IMR-90 (cell line): Measurements from ENCODE around the gene WDFY1. TPM values are rescaled to one million over a fixed set of nuclear protein-coding genes. Genes with fewer than 3 reads are reported as not detected.

ENCODE experiments used
- ATAC-seq: fragments of 200-7000 bp; cut with Tn5 transposase; 2 replicates; pipeline ENCODE4 v1.9.1; 2020; ENCODE audit warnings: low read depth, mild to moderate bottlenecking, moderate library complexity
- BruUV-seq: library from RNA; stranded (reverse); fragments of 400-500 nt; replicated peaks from 2 replicates; lab custom pipeline; 2021; lab: Mats Ljungman, UMichigan
- CTCF ChIA-PET: fragments of 300-600 bp; formaldehyde crosslinking; extraction: SDS; loops from one replicate; lab custom pipeline; 2021; ENCODE audit warnings: antibody characterized with exemption; lab: Yijun Ruan, JAX
- POLR2A ChIA-PET: fragments of 300-600 bp; sonication (Branson Sonifier 250); formaldehyde crosslinking; loops from one replicate; lab custom pipeline; 2022; ENCODE audit warnings: antibody characterized with exemption; ENCODE audit not compliant: unreplicated experiment; lab: Charles Lee
- DNase-seq: peaks from one replicate; pipeline ENCODE4 v3.0.0; 2013
- H2AFZ ChIP-seq: replicated peaks from 2 replicates; pipeline ENCODE3; 2013; ENCODE audit warnings: low read length, mild to moderate bottlenecking; ENCODE audit not compliant: poor library complexity
- H2AK5ac ChIP-seq: 2 replicates; pipeline ENCODE4 v1.6.1; 2013; ENCODE audit warnings: low read depth, low read length, inconsistent platforms
- H2AK9ac ChIP-seq: replicated peaks from 2 replicates; pipeline ENCODE3; 2013; ENCODE audit warnings: mild to moderate bottlenecking, low read depth, low read length, moderate library complexity; ENCODE audit not compliant: poor library complexity
- H2BK120ac ChIP-seq: 2 replicates; pipeline ENCODE4 v1.6.1; 2013; ENCODE audit warnings: low read depth, low read length, inconsistent platforms
- H2BK15ac ChIP-seq: 3 replicates; pipeline ENCODE4 v1.6.1; 2013; ENCODE audit warnings: low read depth, low read length, inconsistent platforms
- H2BK20ac ChIP-seq: 2 replicates; pipeline ENCODE4 v1.6.1; 2013; ENCODE audit warnings: low read depth, mild to moderate bottlenecking, inconsistent platforms, low read length, moderate library complexity
- H2BK5ac ChIP-seq: 2 replicates; pipeline ENCODE4 v1.6.1; 2013; ENCODE audit warnings: mild to moderate bottlenecking, low read depth, low read length, inconsistent platforms; ENCODE audit not compliant: poor library complexity, severe bottlenecking
- H3K14ac ChIP-seq: replicated peaks from 2 replicates; pipeline ENCODE4 v1.6.1; 2013; ENCODE audit warnings: low read depth, low read length, inconsistent platforms
- H3K18ac ChIP-seq: 2 replicates; pipeline ENCODE4 v1.6.1; 2013; ENCODE audit warnings: low read depth, low read length, control low read depth
- H3K23ac ChIP-seq: 2 replicates; pipeline ENCODE4 v1.6.1; 2013; ENCODE audit warnings: low read depth, low read length, inconsistent platforms
- H3K27ac ChIP-seq: 2 replicates; pipeline ENCODE4 v1.5.1; 2013; ENCODE audit warnings: mild to moderate bottlenecking, control low read depth, low read length; ENCODE audit not compliant: insufficient read depth
- H3K27me3 ChIP-seq: 2 replicates; pipeline ENCODE4 v1.6.1; 2013; ENCODE audit warnings: low read length; ENCODE audit not compliant: control insufficient read depth, insufficient read depth
- H3K36me3 ChIP-seq: 2 replicates; pipeline ENCODE4 v1.6.1; 2013; ENCODE audit warnings: low read length, mixed read lengths; ENCODE audit not compliant: control insufficient read depth, insufficient read depth
- H3K4ac ChIP-seq: 2 replicates; pipeline ENCODE4 v1.6.1; 2013; ENCODE audit warnings: low read depth, low read length, inconsistent platforms
- H3K4me1 ChIP-seq: 2 replicates; pipeline ENCODE4 v1.6.1; 2013; ENCODE audit warnings: low read length, mixed read lengths; ENCODE audit not compliant: control insufficient read depth, insufficient read depth
- H3K4me2 ChIP-seq: 2 replicates; pipeline ENCODE4 v1.6.1; 2013; ENCODE audit warnings: low read depth, mild to moderate bottlenecking, control low read depth, low read length, moderate library complexity
- H3K4me3 ChIP-seq: 2 replicates; pipeline ENCODE4 v1.5.1; 2013; ENCODE audit warnings: low read depth, mild to moderate bottlenecking, control low read depth, low read length, moderate library complexity; ENCODE audit not compliant: insufficient read depth
- H3K56ac ChIP-seq: 2 replicates; pipeline ENCODE4 v1.6.1; 2013; ENCODE audit warnings: low read length, inconsistent platforms; ENCODE audit not compliant: insufficient read depth; ENCODE audit errors: extremely low read depth
- H3K79me1 ChIP-seq, 2 experiments: 2 replicates each; pipeline ENCODE4 v1.6.1; 2013; ENCODE audit warnings: low read length in 2 of 2, inconsistent platforms in 1 of 2, low read depth in 1 of 2
- H3K9ac ChIP-seq: 2 replicates; pipeline ENCODE4 v1.6.1; 2013; ENCODE audit warnings: low read depth, low read length, control low read depth
- H3K9me1 ChIP-seq: 2 replicates; pipeline ENCODE4 v1.6.1; 2013; ENCODE audit warnings: low read length, inconsistent platforms; ENCODE audit not compliant: insufficient read depth
- H3K9me3 ChIP-seq: 2 replicates; pipeline ENCODE4 v1.6.1; 2013; ENCODE audit warnings: low read length; ENCODE audit not compliant: control insufficient read depth, insufficient read depth
- H4K20me1 ChIP-seq: 2 replicates; pipeline ENCODE4 v1.6.1; 2013; ENCODE audit warnings: low read length, inconsistent platforms; ENCODE audit not compliant: insufficient read depth
- H4K5ac ChIP-seq: 2 replicates; pipeline ENCODE4 v1.6.1; 2013; ENCODE audit warnings: mild to moderate bottlenecking, low read depth, low read length, control low read depth
- H4K8ac ChIP-seq, 2 experiments: 2 replicates each; pipeline ENCODE4 v1.6.1; 2013; ENCODE audit warnings: low read depth in 2 of 2, low read length in 2 of 2, control low read depth in 1 of 2, inconsistent platforms in 1 of 2
- H4K91ac ChIP-seq: 2 replicates; pipeline ENCODE4 v1.6.1; 2013; ENCODE audit warnings: low read depth, low read length, inconsistent platforms; ENCODE audit not compliant: insufficient read depth
- CEBPB ChIP-seq: IDR thresholded peaks from 2 replicates; pipeline ENCODE4 v1.6.1; 2012; ENCODE audit warnings: low read depth, low read length, improper control_type of control experiment
- FOS ChIP-seq: fragments of 150-350 bp; IDR thresholded peaks from 2 replicates; pipeline ENCODE4 v1.6.1; 2016; ENCODE audit warnings: low read depth, low read length
- MAZ ChIP-seq: IDR thresholded peaks from 2 replicates; pipeline ENCODE4 v1.6.1; 2012; ENCODE audit warnings: low read depth, mild to moderate bottlenecking, low read length, improper control_type of control experiment, moderate library complexity, borderline replicate concordance
- POLR2A ChIP-seq: IDR thresholded peaks from 2 replicates; pipeline ENCODE4 v1.6.1; 2012; ENCODE audit warnings: mild to moderate bottlenecking, low read depth, low read length
- SMC3 ChIP-seq: fragments of 150-350 bp; IDR thresholded peaks from 2 replicates; pipeline ENCODE4 v1.6.1; 2016; ENCODE audit warnings: low read depth, mild to moderate bottlenecking, antibody characterized with exemption, low read length, moderate library complexity
- WGBS, 2 experiments: methylation state at CpG; one replicate each; pipeline versions ENCODE4 v1.1.5 to v1.1.7; 2013; ENCODE audit warnings: missing lambda C conversion rate in 2 of 2; ENCODE audit not compliant: insufficient read length in 1 of 2; ENCODE audit errors: extremely low coverage in 2 of 2; 5-methylcytosine and 5-hydroxymethylcytosine counted together
- dilution Hi-C: fragments of 300-500 bp; cut with HindIII; formaldehyde crosslinking; loops from one replicate; pipeline ENCODE4 v1.14.3; 2018; ENCODE audit warnings: low sequenced_read_pairs; ENCODE audit not compliant: unreplicated experiment
- in situ Hi-C: fragments of 300-500 bp; cut with MboI; formaldehyde crosslinking; loops from 3 replicates; pipeline ENCODE4 v1.14.3; 2019; ENCODE audit warnings: low sequenced_read_pairs, inconsistent platforms, mixed read lengths
- intact Hi-C: fragments of 100-400 bp; cut with micrococcal nuclease; formaldehyde crosslinking; loops from 2 replicates; pipeline ENCODE4 v1.10.0; 2022
- polyA plus RNA-seq, 3 experiments: library from polyadenylated mRNA; depleted of rRNA; stranded (reverse); fragments of >200 nt; gene quantifications; 2 replicates each; pipeline ENCODE4 v1.2.3, GENCODE V29; 2012; ENCODE audit warnings: low replicate concordance in 1 of 3
- total RNA-seq: library from RNA; depleted of rRNA; stranded (reverse); fragments of >200 nt; gene quantifications from 2 replicates; pipeline ENCODE4 v1.2.3, GENCODE V29; 2012

The WDFY1 gene
- total and polyA plus RNA-seq, 2 of the 4 experiments (the other 2 are of a cell fraction): 35.6 to 93.6 TPM

DNA sequence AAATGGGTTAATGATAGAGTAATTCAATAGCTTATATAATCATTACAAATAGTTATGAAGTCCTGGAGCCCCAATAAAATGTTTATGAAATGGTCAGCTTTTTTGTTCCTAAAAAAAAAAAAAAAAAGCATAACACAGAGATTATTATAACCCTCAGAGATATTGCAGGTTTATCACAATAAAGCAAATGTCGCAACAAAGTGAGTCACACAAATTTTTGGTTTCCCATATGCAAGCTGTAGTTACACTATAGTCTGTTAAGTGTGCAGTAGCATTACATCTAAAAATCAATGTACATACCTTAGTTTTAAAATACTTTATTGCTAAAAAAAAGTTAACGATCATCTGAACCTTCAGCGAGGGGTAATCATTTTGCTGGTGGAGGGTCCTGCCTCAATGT lies 20.0 kb downstream of the WDFY1 start:
- Histone ChIP-seq H2BK20ac (no peak overlapping the region), H2AK9ac (no peak overlapping the region), H3K4me3 (no peak overlapping the region), H4K91ac (no peak overlapping the region), H3K79me1 (peaks cover 20 to 82% of the 10 kb centered on the region in 2 experiments), H3K36me3 (peaks cover 6% of the 10 kb centered on the region), H3K27ac (peak overlapping the region; percentile 54; the same call in 1 of the 2 replicates), H3K14ac (no peak overlapping the region), H4K20me1 (peaks cover 57% of the 10 kb centered on the region), H2AK5ac (peak overlapping the region; percentile 43; the same call in 1 of the 2 replicates), H2BK120ac (no peak overlapping the region), H2BK15ac (no peak overlapping the region), H3K9me3 (no peaks in the 10 kb centered on the region; the same call in none of the 2 replicates), H3K23ac (no peak overlapping the region), H3K9ac (no peak overlapping the region), H3K18ac (no peak overlapping the region), H3K4ac (no peak overlapping the region), H3K27me3 (no peaks in the 10 kb centered on the region), H3K56ac (no peak overlapping the region), H2BK5ac (peak overlapping the region; percentile 56), H4K5ac (no peak overlapping the region), H2AFZ (no peak overlapping the region), H4K8ac (no peak overlapping the region), H3K4me1 (peaks cover 18% of the 10 kb centered on the region), H3K4me2 (no peak overlapping the region), H3K9me1 (peaks cover 26% of the 10 kb centered on the region)
- no CpG with 5 or more reads among the region's 3 CpGs for WGBS, 2 experiments
- ATAC-seq (no peak), DNase-seq (peak; percentile 77)
- in situ Hi-C loops: no loop called here
- CTCF ChIA-PET: interaction anchor here (0.5 to 0.6 kb wide), 2 partner anchors 13 to 394 kb away, joined by 3 to 4 read pairs; no protein-coding TSS in a partner anchor
- BruUV-seq: no TSS peak
- dilution Hi-C loops: no loop called here
- peak; percentile 95 for TF ChIP-seq CEBPB
- TF ChIP-seq POLR2A: no peak
- 0 out of 2 replicates have a peak, but pooled peaks have one; percentile 39 for TF ChIP-seq FOS
- TF ChIP-seq MAZ: no peak
- no peak for TF ChIP-seq SMC3
- intact Hi-C loops: no loop called here
- POLR2A ChIA-PET: interaction anchor here (0.6 kb wide), 1 partner anchor 20 kb away, joined by 3 read pairs; no protein-coding TSS in a partner anchor
